HEK293T (cell line): Measurements from ENCODE around the gene MAST2.

Experiments
- ARNT ChIP-seq: fragments of 450-650 bp; IDR thresholded peaks from 2 replicates; pipeline ENCODE4 v1.6.1; 2017; ENCODE audit warnings: mild to moderate bottlenecking
- BHLHE40 ChIP-seq: fragments of 450-650 bp; IDR thresholded peaks from 2 replicates; pipeline ENCODE4 v1.6.1; 2016; ENCODE audit warnings: mild to moderate bottlenecking, moderate library complexity, borderline replicate concordance
- CTBP1 ChIP-seq: fragments of 450-650 bp; IDR thresholded peaks from 2 replicates; pipeline ENCODE4 v1.6.1; 2016; ENCODE audit warnings: borderline replicate concordance
- FOXM1 ChIP-seq: fragments of 450-650 bp; IDR thresholded peaks from 2 replicates; pipeline ENCODE4 v1.6.1; 2017; ENCODE audit warnings: mild to moderate bottlenecking, borderline replicate concordance
- HDGF ChIP-seq: fragments of 450-650 bp; IDR thresholded peaks from 2 replicates; pipeline ENCODE4 v1.6.1; 2017; ENCODE audit warnings: antibody characterized with exemption, borderline replicate concordance
- NFRKB ChIP-seq: fragments of 450-650 bp; IDR thresholded peaks from 2 replicates; pipeline ENCODE4 v1.6.1; 2016; ENCODE audit warnings: mild to moderate bottlenecking, moderate library complexity
- PKNOX1 ChIP-seq: fragments of 450-650 bp; IDR thresholded peaks from 2 replicates; pipeline ENCODE4 v1.6.1; 2016
- SP1 ChIP-seq: fragments of 450-650 bp; IDR thresholded peaks from 2 replicates; pipeline ENCODE4 v1.6.1; 2017
- SUZ12 ChIP-seq: fragments of 450-650 bp; IDR thresholded peaks from 2 replicates; pipeline ENCODE4 v1.6.1; 2016; ENCODE audit warnings: mild to moderate bottlenecking
- TARDBP ChIP-seq: fragments of 450-650 bp; IDR thresholded peaks from 2 replicates; pipeline ENCODE4 v1.6.1; 2016

GRCh38 chr1:45953934-45954847 lies 150.8 kb downstream of the MAST2 start:
- TF ChIP-seq NFRKB (no peak), BHLHE40 (no peak), SP1 (no peak), ARNT (no peak), CTBP1 (no peak), SUZ12 (no peak), FOXM1 (no peak), TARDBP (no peak), HDGF (no peak), PKNOX1 (no peak)
